BLaER1 (cell line): ENCODE data around the gene RPS19.

Source experiments
- H3K27ac ChIP-seq: shearing (Covaris generic); formaldehyde crosslinking; 2 replicates; pipeline ENCODE4 v1.8.1; 2022
- H3K27me3 ChIP-seq: shearing (Covaris generic); formaldehyde crosslinking; 2 replicates; pipeline ENCODE4 v1.8.1; 2022
- H3K36me3 ChIP-seq: shearing (Covaris generic); formaldehyde crosslinking; 2 replicates; pipeline ENCODE4 v1.8.1; 2022
- H3K4me1 ChIP-seq: shearing (Covaris generic); formaldehyde crosslinking; 2 replicates; pipeline ENCODE4 v1.8.1; 2022
- H3K4me2 ChIP-seq: shearing (Covaris generic); formaldehyde crosslinking; 2 replicates; pipeline ENCODE4 v1.8.1; 2022
- H3K4me3 ChIP-seq: shearing (Covaris generic); formaldehyde crosslinking; 2 replicates; pipeline ENCODE4 v1.8.1; 2022
- H3K9ac ChIP-seq: shearing (Covaris generic); formaldehyde crosslinking; 2 replicates; pipeline ENCODE4 v1.8.1; 2022
- H3K9me3 ChIP-seq: shearing (Covaris generic); formaldehyde crosslinking; 2 replicates; pipeline ENCODE4 v1.8.1; 2022
- H4K20me1 ChIP-seq: shearing (Covaris generic); formaldehyde crosslinking; 2 replicates; pipeline ENCODE4 v1.8.1; 2022
- Cebpa-rat ChIP-seq: shearing (Covaris generic); IDR thresholded peaks from 2 replicates; pipeline ENCODE4 v1.8.1; 2022

Gene RPS19

GRCh38 chr19:41905273-41906002 lies 45.4 kb downstream of the RPS19 start:
- Histone ChIP-seq H3K27me3 (peaks cover 2% of the 10 kb centered on the region; the same call in 1 of the 2 replicates), H3K36me3 (peaks cover 78% of the 10 kb centered on the region), H3K4me1 (no peaks in the 10 kb centered on the region), H3K4me2 (no peak overlapping the region), H3K9me3 (no peaks in the 10 kb centered on the region), H3K27ac (no peak overlapping the region), H3K9ac (no peak overlapping the region), H4K20me1 (peaks cover 72% of the 10 kb centered on the region), H3K4me3 (no peak overlapping the region)
- no peak for TF ChIP-seq Cebpa-rat

GRCh38 chr19:41906271-41906670 lies 46.2 kb downstream of the RPS19 start:
- no peak overlapping the region for H3K4me2 ChIP-seq
- H3K27ac ChIP-seq, result no peak overlapping the region
- H3K27me3 ChIP-seq, result peaks cover 11% of the 10 kb centered on the region
- no peak for TF ChIP-seq Cebpa-rat
- H3K9me3 ChIP-seq, result no peaks in the 10 kb centered on the region
- peaks cover 77% of the 10 kb centered on the region for H4K20me1 ChIP-seq
- no peak overlapping the region for H3K9ac ChIP-seq
- peaks cover 1% of the 10 kb centered on the region for H3K4me1 ChIP-seq
- peaks cover 72% of the 10 kb centered on the region for H3K36me3 ChIP-seq
- no peak overlapping the region for H3K4me3 ChIP-seq

- Histone ChIP-seq H3K9ac (no peak overlapping the region), H3K4me3 (no peak overlapping the region), H3K36me3 (peaks cover 64% of the 10 kb centered on the region), H4K20me1 (peaks cover 80% of the 10 kb centered on the region), H3K4me1 (peaks cover 10% of the 10 kb centered on the region), H3K9me3 (no peaks in the 10 kb centered on the region), H3K27ac (no peak overlapping the region), H3K4me2 (no peak overlapping the region), H3K27me3 (peaks cover 19% of the 10 kb centered on the region)
- no peak for TF ChIP-seq Cebpa-rat
Observed at GRCh38 chr19:41906916-41907680, 47.0 kb downstream of the RPS19 start.

GRCh38 chr19:41907994-41908615 lies 48.0 kb downstream of the RPS19 start:
- no peak for TF ChIP-seq Cebpa-rat

GRCh38 chr19:41908724-41909464 lies 48.8 kb downstream of the RPS19 start:
- Histone ChIP-seq H3K27me3 (peaks cover 37% of the 10 kb centered on the region), H3K4me2 (no peak overlapping the region)
- TF ChIP-seq Cebpa-rat, result no peak

More at GRCh38 chr19:41907994-41908615, 48.0 kb downstream of the RPS19 start:
- Histone ChIP-seq H3K27ac (no peak overlapping the region), H4K20me1 (peaks cover 75% of the 10 kb centered on the region), H3K4me2 (no peak overlapping the region), H3K9ac (no peak overlapping the region), H3K4me3 (no peak overlapping the region), H3K9me3 (no peaks in the 10 kb centered on the region), H3K27me3 (peaks cover 29% of the 10 kb centered on the region), H3K36me3 (peaks cover 54% of the 10 kb centered on the region), H3K4me1 (peaks cover 15% of the 10 kb centered on the region)

GRCh38 chr19:41909706-41910105 lies 49.7 kb downstream of the RPS19 start:
- no peak overlapping the region for H3K9ac ChIP-seq
- H3K4me1 ChIP-seq, result peaks cover 15% of the 10 kb centered on the region
- no peak overlapping the region for H3K4me2 ChIP-seq
- H4K20me1 ChIP-seq, result peaks cover 82% of the 10 kb centered on the region
- H3K4me3 ChIP-seq, result no peak overlapping the region
- no peak overlapping the region for H3K27ac ChIP-seq
- no peak for TF ChIP-seq Cebpa-rat
- peaks cover 38% of the 10 kb centered on the region for H3K36me3 ChIP-seq
- peaks cover 45% of the 10 kb centered on the region for H3K27me3 ChIP-seq
- H3K9me3 ChIP-seq, result no peaks in the 10 kb centered on the region

More at GRCh38 chr19:41908724-41909464, 48.8 kb downstream of the RPS19 start:
- H3K36me3 ChIP-seq, result peaks cover 46% of the 10 kb centered on the region
- no peak overlapping the region for H3K4me3 ChIP-seq
- no peak overlapping the region for H3K27ac ChIP-seq
- H4K20me1 ChIP-seq, result peaks cover 81% of the 10 kb centered on the region
- H3K9ac ChIP-seq, result no peak overlapping the region
- H3K9me3 ChIP-seq, result no peaks in the 10 kb centered on the region
- peaks cover 15% of the 10 kb centered on the region for H3K4me1 ChIP-seq

GRCh38 chr19:41910240-41910991 lies 50.4 kb downstream of the RPS19 start:
- H3K4me3 ChIP-seq, result no peak overlapping the region
- peaks cover 52% of the 10 kb centered on the region for H3K27me3 ChIP-seq
- no peak for TF ChIP-seq Cebpa-rat
- H4K20me1 ChIP-seq, result peaks cover 79% of the 10 kb centered on the region
- peaks cover 19% of the 10 kb centered on the region for H3K4me1 ChIP-seq
- H3K4me2 ChIP-seq, result no peak overlapping the region
- H3K27ac ChIP-seq, result no peak overlapping the region
- H3K36me3 ChIP-seq, result peaks cover 31% of the 10 kb centered on the region
- no peaks in the 10 kb centered on the region for H3K9me3 ChIP-seq
- H3K9ac ChIP-seq, result no peak overlapping the region

GRCh38 chr19:41910992-41911888 lies 51.2 kb downstream of the RPS19 start:
- Histone ChIP-seq H3K36me3 (peaks cover 22% of the 10 kb centered on the region), H3K9ac (no peak overlapping the region), H3K4me2 (peak overlapping the region; percentile 73), H3K4me3 (no peak overlapping the region), H3K27me3 (peaks cover 60% of the 10 kb centered on the region), H3K9me3 (no peaks in the 10 kb centered on the region), H3K27ac (no peak overlapping the region), H4K20me1 (peaks cover 75% of the 10 kb centered on the region), H3K4me1 (peaks cover 22% of the 10 kb centered on the region)
- no peak for TF ChIP-seq Cebpa-rat
